ENCODE measurements around the gene PTGES3L. TPM values are rescaled to one million over a fixed set of nuclear protein-coding genes. Genes with fewer than 3 reads are reported as not detected.

PTGES3L gene
- total and polyA plus RNA-seq, 2 of the 13 experiments (the other 11 are each of a cell fraction or from before 2014, with no cell fraction given) = 1.2 to 2.9 TPM

DNA sequence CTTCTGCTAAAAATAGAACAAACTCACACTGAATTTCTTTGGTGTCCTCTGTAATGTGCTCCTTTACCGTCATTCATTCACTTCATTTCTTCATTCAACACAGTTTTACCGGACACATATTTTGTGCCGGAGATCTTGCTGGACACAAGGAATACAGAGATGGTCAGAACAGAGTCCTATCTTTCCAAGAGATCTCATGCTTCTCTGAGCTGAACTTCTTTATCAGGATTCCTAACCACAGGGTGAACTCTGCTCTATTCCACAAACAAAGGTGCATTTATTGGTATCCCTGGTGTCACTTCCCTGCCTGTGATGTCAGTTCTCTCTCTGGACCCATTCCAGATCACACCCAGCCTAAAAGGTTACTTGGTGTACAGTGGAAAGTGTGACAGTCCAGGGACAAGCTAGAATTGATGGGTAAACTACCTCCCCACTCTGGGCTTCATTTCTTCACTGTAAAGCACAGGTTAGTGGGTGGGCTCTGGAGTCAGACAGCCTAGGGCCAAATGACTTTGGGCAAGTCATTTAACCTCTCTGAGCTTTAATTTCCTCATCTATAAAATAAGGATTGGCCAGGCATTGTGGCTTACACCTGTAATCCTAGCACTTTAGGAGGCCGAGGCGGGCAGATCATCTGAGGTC, 30.9 kb upstream of the PTGES3L start (continued):
- no peak; the same call in 1 of the 2 replicates for TF ChIP-seq ZNF205 (CRISPR knock-in tag; IDR thresholded peaks at IDR 0.05)
- TF ChIP-seq EP300 (IDR thresholded peaks at IDR 0.05; ENCODE audit: low read depth in 2 of 2, low read length in 2 of 2) = peak; percentile 78 to 92
- peak; percentile 83 for TF ChIP-seq EP300 (CRISPR knock-in tag; IDR thresholded peaks at IDR 0.05; ENCODE audit: borderline replicate concordance)
- no peak for TF ChIP-seq PHF8 (CRISPR knock-in tag; IDR thresholded peaks at IDR 0.05)
- no peak for TF ChIP-seq TMF1 (CRISPR knock-in tag; IDR thresholded peaks at IDR 0.05; ENCODE audit: low read depth)
- TF ChIP-seq, protein P1, sequence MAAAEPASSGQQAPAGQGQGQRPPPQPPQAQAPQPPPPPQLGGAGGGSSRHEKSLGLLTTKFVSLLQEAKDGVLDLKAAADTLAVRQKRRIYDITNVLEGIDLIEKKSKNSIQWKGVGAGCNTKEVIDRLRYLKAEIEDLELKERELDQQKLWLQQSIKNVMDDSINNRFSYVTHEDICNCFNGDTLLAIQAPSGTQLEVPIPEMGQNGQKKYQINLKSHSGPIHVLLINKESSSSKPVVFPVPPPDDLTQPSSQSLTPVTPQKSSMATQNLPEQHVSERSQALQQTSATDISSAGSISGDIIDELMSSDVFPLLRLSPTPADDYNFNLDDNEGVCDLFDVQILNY (CRISPR knock-in tag; conservative IDR thresholded peaks at IDR 0.05) = no peak
- no peak for TF ChIP-seq ZNF44 (CRISPR knock-in tag; IDR thresholded peaks at IDR 0.05)
- no peak for TF ChIP-seq ZNF678 (CRISPR knock-in tag; IDR thresholded peaks at IDR 0.05)
- TF ChIP-seq ZNF766 (CRISPR knock-in tag; IDR thresholded peaks at IDR 0.05; ENCODE audit: borderline replicate concordance) = no peak
- TF ChIP-seq ZFX (CRISPR knock-in tag; IDR thresholded peaks at IDR 0.05; ENCODE audit: low read depth) = no peak
- TF ChIP-seq ZNF543 (CRISPR knock-in tag; IDR thresholded peaks at IDR 0.05) = no peak
- TF ChIP-seq, protein P2, sequence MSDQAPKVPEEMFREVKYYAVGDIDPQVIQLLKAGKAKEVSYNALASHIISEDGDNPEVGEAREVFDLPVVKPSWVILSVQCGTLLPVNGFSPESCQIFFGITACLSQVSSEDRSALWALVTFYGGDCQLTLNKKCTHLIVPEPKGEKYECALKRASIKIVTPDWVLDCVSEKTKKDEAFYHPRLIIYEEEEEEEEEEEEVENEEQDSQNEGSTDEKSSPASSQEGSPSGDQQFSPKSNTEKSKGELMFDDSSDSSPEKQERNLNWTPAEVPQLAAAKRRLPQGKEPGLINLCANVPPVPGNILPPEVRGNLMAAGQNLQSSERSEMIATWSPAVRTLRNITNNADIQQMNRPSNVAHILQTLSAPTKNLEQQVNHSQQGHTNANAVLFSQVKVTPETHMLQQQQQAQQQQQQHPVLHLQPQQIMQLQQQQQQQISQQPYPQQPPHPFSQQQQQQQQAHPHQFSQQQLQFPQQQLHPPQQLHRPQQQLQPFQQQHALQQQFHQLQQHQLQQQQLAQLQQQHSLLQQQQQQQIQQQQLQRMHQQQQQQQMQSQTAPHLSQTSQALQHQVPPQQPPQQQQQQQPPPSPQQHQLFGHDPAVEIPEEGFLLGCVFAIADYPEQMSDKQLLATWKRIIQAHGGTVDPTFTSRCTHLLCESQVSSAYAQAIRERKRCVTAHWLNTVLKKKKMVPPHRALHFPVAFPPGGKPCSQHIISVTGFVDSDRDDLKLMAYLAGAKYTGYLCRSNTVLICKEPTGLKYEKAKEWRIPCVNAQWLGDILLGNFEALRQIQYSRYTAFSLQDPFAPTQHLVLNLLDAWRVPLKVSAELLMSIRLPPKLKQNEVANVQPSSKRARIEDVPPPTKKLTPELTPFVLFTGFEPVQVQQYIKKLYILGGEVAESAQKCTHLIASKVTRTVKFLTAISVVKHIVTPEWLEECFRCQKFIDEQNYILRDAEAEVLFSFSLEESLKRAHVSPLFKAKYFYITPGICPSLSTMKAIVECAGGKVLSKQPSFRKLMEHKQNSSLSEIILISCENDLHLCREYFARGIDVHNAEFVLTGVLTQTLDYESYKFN (CRISPR knock-in tag; conservative IDR thresholded peaks at IDR 0.05) = peak; percentile 95
- peak; percentile 95 for TF ChIP-seq ZNF614 (CRISPR knock-in tag; IDR thresholded peaks at IDR 0.05; ENCODE audit: borderline replicate concordance)
- TF ChIP-seq, protein P3, sequence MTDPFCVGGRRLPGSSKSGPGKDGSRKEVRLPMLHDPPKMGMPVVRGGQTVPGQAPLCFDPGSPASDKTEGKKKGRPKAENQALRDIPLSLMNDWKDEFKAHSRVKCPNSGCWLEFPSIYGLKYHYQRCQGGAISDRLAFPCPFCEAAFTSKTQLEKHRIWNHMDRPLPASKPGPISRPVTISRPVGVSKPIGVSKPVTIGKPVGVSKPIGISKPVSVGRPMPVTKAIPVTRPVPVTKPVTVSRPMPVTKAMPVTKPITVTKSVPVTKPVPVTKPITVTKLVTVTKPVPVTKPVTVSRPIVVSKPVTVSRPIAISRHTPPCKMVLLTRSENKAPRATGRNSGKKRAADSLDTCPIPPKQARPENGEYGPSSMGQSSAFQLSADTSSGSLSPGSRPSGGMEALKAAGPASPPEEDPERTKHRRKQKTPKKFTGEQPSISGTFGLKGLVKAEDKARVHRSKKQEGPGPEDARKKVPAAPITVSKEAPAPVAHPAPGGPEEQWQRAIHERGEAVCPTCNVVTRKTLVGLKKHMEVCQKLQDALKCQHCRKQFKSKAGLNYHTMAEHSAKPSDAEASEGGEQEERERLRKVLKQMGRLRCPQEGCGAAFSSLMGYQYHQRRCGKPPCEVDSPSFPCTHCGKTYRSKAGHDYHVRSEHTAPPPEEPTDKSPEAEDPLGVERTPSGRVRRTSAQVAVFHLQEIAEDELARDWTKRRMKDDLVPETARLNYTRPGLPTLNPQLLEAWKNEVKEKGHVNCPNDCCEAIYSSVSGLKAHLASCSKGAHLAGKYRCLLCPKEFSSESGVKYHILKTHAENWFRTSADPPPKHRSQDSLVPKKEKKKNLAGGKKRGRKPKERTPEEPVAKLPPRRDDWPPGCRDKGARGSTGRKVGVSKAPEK (CRISPR knock-in tag; IDR thresholded peaks at IDR 0.05; ENCODE audit: borderline replicate concordance) = no peak
- no peak; the same call in 1 of the 2 replicates for TF ChIP-seq KMT2A (CRISPR knock-in tag; IDR thresholded peaks at IDR 0.05)
- TF ChIP-seq, protein P4, sequence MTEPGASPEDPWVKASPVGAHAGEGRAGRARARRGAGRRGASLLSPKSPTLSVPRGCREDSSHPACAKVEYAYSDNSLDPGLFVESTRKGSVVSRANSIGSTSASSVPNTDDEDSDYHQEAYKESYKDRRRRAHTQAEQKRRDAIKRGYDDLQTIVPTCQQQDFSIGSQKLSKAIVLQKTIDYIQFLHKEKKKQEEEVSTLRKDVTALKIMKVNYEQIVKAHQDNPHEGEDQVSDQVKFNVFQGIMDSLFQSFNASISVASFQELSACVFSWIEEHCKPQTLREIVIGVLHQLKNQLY (CRISPR knock-in tag; IDR thresholded peaks at IDR 0.05) = peak; percentile 87
- TF ChIP-seq ZKSCAN8 (CRISPR knock-in tag; IDR thresholded peaks at IDR 0.05; ENCODE audit: borderline replicate concordance) = peak; percentile 57; the same call in 1 of the 2 replicates

Measured in HepG2 (cell line).